Liver (tissue), 9 donors: Measurements from ENCODE around the gene UROC1. TPM values are rescaled to one million over a fixed set of nuclear protein-coding genes. Genes with fewer than 3 reads are reported as not detected.

Experiments used
- DNase-seq: peaks from one replicate; pipeline ENCODE4 v3.0.0-alpha.2; 2017; ENCODE audit warnings: low spot score
- H3K27ac ChIP-seq, 2 donors: one replicate each; pipeline ENCODE4 v1.7.0; 2013; ENCODE audit warnings: inconsistent platforms in 2 of 2, low read length in 2 of 2, control low read depth in 1 of 2, low read depth in 1 of 2, mild to moderate bottlenecking in 1 of 2
- H3K27me3 ChIP-seq, 4 donors: one replicate each; pipeline versions ENCODE4 v1.6.1 to v1.7.0; 2013; ENCODE audit warnings: low read length in 3 of 4, inconsistent platforms in 1 of 4, mild to moderate bottlenecking in 1 of 4, moderate library complexity in 1 of 4; ENCODE audit not compliant: control insufficient read depth in 4 of 4, insufficient read depth in 4 of 4
- H3K36me3 ChIP-seq, 4 donors: one replicate each; pipeline versions ENCODE4 v1.6.1 to v1.7.0; 2013; ENCODE audit warnings: low read length in 3 of 4, mild to moderate bottlenecking in 3 of 4, low read depth in 1 of 4, moderate library complexity in 1 of 4; ENCODE audit not compliant: control insufficient read depth in 4 of 4, insufficient read depth in 3 of 4
- H3K4me1 ChIP-seq, 4 donors: one replicate each; pipeline versions ENCODE4 v1.6.1 to v1.7.0; 2013; ENCODE audit warnings: low read length in 3 of 4, mild to moderate bottlenecking in 3 of 4, moderate library complexity in 1 of 4; ENCODE audit not compliant: control insufficient read depth in 4 of 4, insufficient read depth in 4 of 4
- H3K4me3 ChIP-seq, 3 donors: one replicate each; pipeline versions ENCODE4 v1.6.1 to v1.7.0; 2013; ENCODE audit warnings: low read length in 3 of 3, control low read depth in 1 of 3, low read depth in 1 of 3, mild to moderate bottlenecking in 1 of 3
- H3K9ac ChIP-seq, 2 donors: one replicate each; pipeline ENCODE4 v1.7.0; 2013; ENCODE audit warnings: low read length in 2 of 2, mild to moderate bottlenecking in 2 of 2, moderate library complexity in 2 of 2, control low read depth in 1 of 2, low read depth in 1 of 2
- H3K9me3 ChIP-seq, 4 donors: one replicate each; pipeline versions ENCODE4 v1.6.1 to v1.7.0; 2013; ENCODE audit warnings: low read length in 3 of 4; ENCODE audit not compliant: control insufficient read depth in 4 of 4
- ATF3 ChIP-seq: IDR thresholded peaks from 2 replicates; pipeline ENCODE4 v1.6.1; 2016; ENCODE audit warnings: antibody characterized with exemption
- CTCF ChIP-seq: fragments of 150-350 bp; IDR thresholded peaks from 2 replicates; pipeline ENCODE4 v1.5.1; 2017; ENCODE audit warnings: improper control_type of control experiment, low read depth, low read length; ENCODE audit not compliant: missing input control
- EGR1 ChIP-seq, 2 donors: IDR thresholded peaks; 2 replicates each; pipeline ENCODE4 v1.6.1; 2016 to 2018; ENCODE audit warnings: antibody characterized with exemption in 2 of 2, low read depth in 2 of 2
- FOXA1 ChIP-seq: IDR thresholded peaks from 2 replicates; pipeline ENCODE4 v1.6.1; 2016; ENCODE audit warnings: antibody characterized with exemption
- FOXA2 ChIP-seq: IDR thresholded peaks from 2 replicates; pipeline ENCODE4 v1.6.1; 2016; ENCODE audit warnings: antibody characterized with exemption
- GABPA ChIP-seq, 2 donors: IDR thresholded peaks in 1 of 2; conservative IDR thresholded peaks in 1 of 2; 2 replicates each; pipeline ENCODE4 v1.6.1; 2016; ENCODE audit warnings: antibody characterized with exemption in 2 of 2, mild to moderate bottlenecking in 1 of 2, moderate library complexity in 1 of 2
- HNF4A ChIP-seq, 2 donors: conservative IDR thresholded peaks; 2 replicates each; pipeline ENCODE4 v1.6.1; 2016; ENCODE audit warnings: antibody characterized with exemption in 2 of 2, mild to moderate bottlenecking in 2 of 2
- HNF4G ChIP-seq: IDR thresholded peaks from 2 replicates; pipeline ENCODE4 v1.6.1; 2016; ENCODE audit warnings: antibody characterized with exemption
- JUND ChIP-seq, 2 donors: IDR thresholded peaks; 2 replicates each; pipeline ENCODE4 v1.6.1; 2016; ENCODE audit warnings: antibody characterized with exemption in 2 of 2
- MAX ChIP-seq: IDR thresholded peaks from 2 replicates; pipeline ENCODE4 v1.6.1; 2016; ENCODE audit warnings: antibody characterized with exemption
- NR2F2 ChIP-seq: IDR thresholded peaks from 2 replicates; pipeline ENCODE4 v1.6.1; 2016; ENCODE audit warnings: antibody characterized with exemption
- RAD21 ChIP-seq, 2 donors: IDR thresholded peaks; 2 replicates each; pipeline ENCODE4 v1.6.1; 2016; ENCODE audit warnings: antibody characterized with exemption in 2 of 2, mild to moderate bottlenecking in 2 of 2
- REST ChIP-seq: IDR thresholded peaks from 2 replicates; pipeline ENCODE4 v1.6.1; 2016; ENCODE audit warnings: antibody characterized with exemption, mild to moderate bottlenecking
- RXRA ChIP-seq, 2 donors: IDR thresholded peaks; 2 replicates each; pipeline ENCODE4 v1.6.1; 2017 to 2018; ENCODE audit warnings: antibody characterized with exemption in 2 of 2, mild to moderate bottlenecking in 1 of 2
- SP1 ChIP-seq: IDR thresholded peaks from 2 replicates; pipeline ENCODE4 v1.6.1; 2018; ENCODE audit warnings: antibody characterized with exemption, mild to moderate bottlenecking
- TAF1 ChIP-seq: conservative IDR thresholded peaks from 2 replicates; pipeline ENCODE4 v1.6.1; 2016; ENCODE audit warnings: antibody characterized with exemption, mild to moderate bottlenecking
- YY1 ChIP-seq: IDR thresholded peaks from 2 replicates; pipeline ENCODE4 v1.6.1; 2016; ENCODE audit warnings: antibody characterized with exemption, mild to moderate bottlenecking
- ZBTB33 ChIP-seq: IDR thresholded peaks from 2 replicates; pipeline ENCODE4 v1.6.1; 2016; ENCODE audit warnings: antibody characterized with exemption
- WGBS: extraction: QIAGEN DNeasy Blood & Tissue Kit; methylation state at CpG from one replicate; pipeline ENCODE4 v1.1.7; 2013; 5-methylcytosine and 5-hydroxymethylcytosine counted together
- polyA plus RNA-seq, 2 donors: library from polyadenylated mRNA; stranded (reverse) in 1 of 2; unstranded in 1 of 2; fragments of 200-250 nt in 1 of 2; fragments of >200 nt in 1 of 2; fragmentation: Nextera tagmentation in 1 of 2; extraction: Ambion mirVana in 1 of 2; gene quantifications; one replicate each; pipeline versions ENCODE4 v1.2.1 to v1.2.3, GENCODE V29; 2013 to 2015
- total RNA-seq, 2 donors: library from RNA; depleted of rRNA; stranded (reverse); fragments of >200 nt; gene quantifications; one replicate each; pipeline ENCODE4 v1.2.3, GENCODE V29; 2014
- donor health status: healthy.
- donor health status: healthy.
- donor health status: healthy.
- donor health status: healthy.
- donor health status: healthy.

The UROC1 gene
- total and polyA plus RNA-seq, 4 donors = 5.9 to 28.4 (median 18.2) TPM

- Histone ChIP-seq H3K4me3 (no peak overlapping the region), H3K9me3 (no peaks in the 10 kb centered on the region), H3K36me3 (peaks cover 0 to 67% (median 29%) of the 10 kb centered on the region in 4 donors), H3K4me1 (peaks cover 0 to 8% (median 0%) of the 10 kb centered on the region in 4 donors), H3K27me3 (no peaks in the 10 kb centered on the region), H3K27ac (no peak overlapping the region), H3K9ac (no peak overlapping the region)
- no peak for DNase-seq
- 78% methylated on average over 10 of the region's 10 CpGs for WGBS
- no peak for TF ChIP-seq MAX
- TF ChIP-seq GABPA (IDR thresholded peaks at IDR 0.05 in 1 of 2, conservative IDR thresholded peaks at IDR 0.05 in 1 of 2) = no peak
- TF ChIP-seq JUND (IDR thresholded peaks at IDR 0.05) = no peak
- TF ChIP-seq ZBTB33 = no peak
- TF ChIP-seq SP1 = no peak
- TF ChIP-seq REST = no peak
- TF ChIP-seq NR2F2 = no peak
- TF ChIP-seq HNF4G = no peak
- TF ChIP-seq ATF3 = no peak
- no peak for TF ChIP-seq YY1
- no peak for TF ChIP-seq CTCF
- no peak for TF ChIP-seq EGR1 (IDR thresholded peaks at IDR 0.05; ENCODE audit: low read depth in 2 of 2)
- no peak for TF ChIP-seq RXRA (IDR thresholded peaks at IDR 0.05)
- TF ChIP-seq FOXA1 = no peak
- TF ChIP-seq TAF1 = no peak
- no peak for TF ChIP-seq FOXA2
- no peak for TF ChIP-seq RAD21 (IDR thresholded peaks at IDR 0.05)
- TF ChIP-seq HNF4A (conservative IDR thresholded peaks at IDR 0.05) = no peak
These were observed 18.6 kb downstream of the UROC1 start for GRCh38 chr3:126498929-126499328.
